GM18870 (cell line): ENCODE results near the gene SH3PXD2A.
A peak's percentile ranks its signal among the peaks of the same experiment; 100 is the strongest.

ENCODE experiments used
- ATAC-seq: cut with Tn5 transposase; IDR thresholded peaks from one replicate; pipeline ENCODE4 v1.9.1; 2021; ENCODE audit warnings: moderate library complexity; ENCODE audit not compliant: unreplicated experiment

SH3PXD2A gene

DNA sequence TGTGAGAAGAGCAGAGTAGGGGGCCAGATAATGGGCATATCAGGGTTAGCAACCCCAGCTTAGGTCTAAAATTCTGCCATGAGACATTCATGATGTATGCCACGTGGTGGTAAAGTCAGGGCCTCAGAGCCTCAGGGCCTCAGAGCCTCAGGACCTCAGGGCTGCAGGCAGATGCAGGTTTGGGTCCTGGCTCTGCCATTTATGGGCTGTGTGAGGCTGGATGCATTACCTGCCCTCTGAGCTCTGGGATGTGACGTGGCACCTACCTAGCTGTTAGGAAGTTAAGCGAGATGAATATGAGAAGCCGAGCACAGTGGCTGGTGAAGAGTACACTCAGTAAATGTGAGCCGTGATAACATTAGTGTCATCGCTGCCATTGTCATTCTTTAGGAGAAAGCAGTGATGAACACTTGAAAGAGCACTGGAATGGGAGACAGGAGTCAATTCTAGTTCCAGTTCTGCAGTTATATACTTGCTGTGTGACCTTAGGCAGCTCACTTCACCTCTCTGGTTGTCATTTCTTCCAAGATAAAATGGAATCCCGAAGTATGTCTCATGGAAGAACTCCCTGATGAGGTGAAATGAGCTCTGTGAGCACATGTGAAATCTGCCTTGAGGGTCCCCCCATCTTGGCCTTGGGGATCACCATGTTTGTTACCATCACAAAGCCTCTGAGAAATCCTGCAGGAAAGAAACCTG, 127.2 kb downstream of the SH3PXD2A start:
- ATAC-seq, result no peak

GRCh38 chr10:103727546-103727963, 127.8 kb downstream of the SH3PXD2A start:
- ATAC-seq, result no peak

DNA sequence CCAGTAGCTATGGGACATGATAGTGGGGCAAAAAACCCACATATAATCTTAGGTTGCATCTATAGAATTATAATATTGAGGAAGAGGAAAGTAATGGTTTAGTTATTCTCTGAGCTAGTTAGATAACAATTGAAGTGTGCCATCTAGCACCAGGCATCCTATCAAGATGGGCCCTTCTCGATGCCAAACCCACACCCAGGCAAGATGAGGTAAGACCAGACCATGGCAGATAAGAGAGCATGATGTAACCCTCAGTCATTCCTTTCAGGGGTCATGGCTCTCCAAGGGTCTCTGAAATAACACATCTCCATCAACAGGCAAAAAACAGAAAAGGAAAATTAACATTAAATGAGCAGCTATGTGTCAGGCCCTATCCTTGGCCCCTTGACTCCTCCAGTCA, 128.7 kb downstream of the SH3PXD2A start:
- ATAC-seq, result no peak

DNA sequence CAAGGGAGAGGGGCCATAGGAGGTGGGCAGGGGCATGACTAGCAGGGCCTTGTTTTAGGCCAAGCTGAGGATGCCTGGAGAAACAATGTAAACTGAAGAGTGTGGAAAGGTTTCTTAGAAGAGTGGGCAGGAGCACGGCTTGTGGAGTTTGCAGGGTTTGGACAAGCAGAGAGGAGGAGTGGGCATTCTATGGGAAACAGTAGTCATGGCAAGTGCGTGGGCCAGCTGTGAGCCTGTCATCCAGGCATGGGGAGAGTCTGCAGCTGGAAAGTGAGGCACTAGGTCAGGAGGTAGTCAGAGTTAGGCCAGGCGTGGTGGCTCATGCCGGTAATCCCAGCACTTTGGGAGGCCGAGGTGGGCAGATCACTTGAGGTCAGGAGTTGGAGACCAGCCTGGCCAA, 130.1 kb downstream of the SH3PXD2A start:
- ATAC-seq, result no peak

DNA sequence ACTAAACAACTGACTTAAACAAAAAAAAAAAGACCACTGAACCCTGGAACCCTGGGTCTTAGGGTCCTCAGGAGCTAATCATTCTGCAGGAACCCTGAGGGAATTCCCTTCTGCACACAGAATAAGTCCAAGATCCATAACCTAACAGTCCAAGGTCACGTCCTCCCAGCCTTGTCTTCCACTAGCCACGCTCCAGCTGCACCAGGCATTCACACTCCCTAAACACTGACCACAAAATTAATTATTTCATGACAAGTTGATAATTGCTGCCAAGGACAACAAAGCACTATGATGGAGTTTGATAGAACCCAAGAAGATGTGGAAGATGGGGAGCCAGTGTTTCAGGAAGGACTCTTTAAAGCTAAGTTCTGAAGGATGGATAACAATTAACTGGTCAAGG, 130.6 kb downstream of the SH3PXD2A start:
- no peak for ATAC-seq

- no peak for ATAC-seq
Observed at GRCh38 chr10:103724074-103724473, 131.3 kb downstream of the SH3PXD2A start.

GRCh38 chr10:103723557-103723956, 131.8 kb downstream of the SH3PXD2A start:
- no peak for ATAC-seq

GRCh38 chr10:103722632-103723031, 132.7 kb downstream of the SH3PXD2A start:
- no peak for ATAC-seq

DNA sequence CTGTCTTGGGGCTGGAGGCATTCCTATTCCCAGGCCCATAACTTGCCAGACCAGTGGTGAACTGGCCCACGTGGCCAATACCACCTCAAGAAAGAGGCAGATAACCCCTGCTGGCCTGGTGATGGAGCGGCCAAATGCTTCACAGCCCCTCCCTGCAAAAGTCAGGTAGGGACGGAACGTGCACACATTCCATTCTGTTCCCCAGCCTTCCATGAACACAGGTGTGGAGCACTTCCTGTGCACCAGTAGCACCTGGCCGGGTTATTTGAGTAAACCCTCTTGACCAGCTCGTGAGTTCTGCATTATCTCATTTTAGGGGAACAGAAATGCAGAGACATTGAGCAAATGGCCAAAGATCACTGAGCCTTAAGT, 134.4 kb downstream of the SH3PXD2A start:
- ATAC-seq, result no peak

DNA sequence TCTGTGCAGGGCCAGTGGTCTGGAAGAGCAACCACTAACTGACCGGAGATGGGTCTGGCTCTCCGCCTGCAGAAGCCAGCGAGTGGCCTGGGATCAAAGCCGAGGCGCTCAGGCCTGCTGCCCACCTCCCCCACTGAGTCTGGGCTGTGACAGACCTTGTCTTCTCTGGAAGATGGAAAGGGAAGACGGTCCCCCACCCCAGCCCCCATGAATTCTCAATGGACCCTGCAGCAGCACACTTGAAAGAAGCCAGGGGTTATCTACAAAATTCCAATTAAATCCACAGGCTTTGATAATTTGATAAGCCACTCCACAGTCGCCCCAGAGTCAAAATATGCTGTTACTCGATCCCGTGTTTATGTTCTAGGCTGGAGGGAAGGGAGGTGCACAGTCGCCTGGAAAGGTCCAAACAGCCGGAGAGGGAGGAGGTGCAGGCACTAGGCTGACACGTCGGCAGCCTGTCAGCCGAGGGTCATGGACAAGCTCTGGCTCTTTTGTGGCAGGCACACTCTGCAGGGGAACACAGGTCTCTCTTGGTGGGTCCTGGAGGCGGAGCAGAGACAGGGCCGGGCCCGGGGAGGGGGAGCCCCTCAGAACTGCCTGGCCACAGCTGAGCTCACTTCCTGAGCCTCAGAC, 134.9 kb downstream of the SH3PXD2A start:
- ATAC-seq, result no peak

- no peak for ATAC-seq
Observed at GRCh38 chr10:103719036-103719435, 136.3 kb downstream of the SH3PXD2A start.

- ATAC-seq, result no peak
Observed at GRCh38 chr10:103718247-103718620, 137.1 kb downstream of the SH3PXD2A start.

- ATAC-seq, result no peak
Observed at GRCh38 chr10:103717341-103718246, 137.8 kb downstream of the SH3PXD2A start.

DNA sequence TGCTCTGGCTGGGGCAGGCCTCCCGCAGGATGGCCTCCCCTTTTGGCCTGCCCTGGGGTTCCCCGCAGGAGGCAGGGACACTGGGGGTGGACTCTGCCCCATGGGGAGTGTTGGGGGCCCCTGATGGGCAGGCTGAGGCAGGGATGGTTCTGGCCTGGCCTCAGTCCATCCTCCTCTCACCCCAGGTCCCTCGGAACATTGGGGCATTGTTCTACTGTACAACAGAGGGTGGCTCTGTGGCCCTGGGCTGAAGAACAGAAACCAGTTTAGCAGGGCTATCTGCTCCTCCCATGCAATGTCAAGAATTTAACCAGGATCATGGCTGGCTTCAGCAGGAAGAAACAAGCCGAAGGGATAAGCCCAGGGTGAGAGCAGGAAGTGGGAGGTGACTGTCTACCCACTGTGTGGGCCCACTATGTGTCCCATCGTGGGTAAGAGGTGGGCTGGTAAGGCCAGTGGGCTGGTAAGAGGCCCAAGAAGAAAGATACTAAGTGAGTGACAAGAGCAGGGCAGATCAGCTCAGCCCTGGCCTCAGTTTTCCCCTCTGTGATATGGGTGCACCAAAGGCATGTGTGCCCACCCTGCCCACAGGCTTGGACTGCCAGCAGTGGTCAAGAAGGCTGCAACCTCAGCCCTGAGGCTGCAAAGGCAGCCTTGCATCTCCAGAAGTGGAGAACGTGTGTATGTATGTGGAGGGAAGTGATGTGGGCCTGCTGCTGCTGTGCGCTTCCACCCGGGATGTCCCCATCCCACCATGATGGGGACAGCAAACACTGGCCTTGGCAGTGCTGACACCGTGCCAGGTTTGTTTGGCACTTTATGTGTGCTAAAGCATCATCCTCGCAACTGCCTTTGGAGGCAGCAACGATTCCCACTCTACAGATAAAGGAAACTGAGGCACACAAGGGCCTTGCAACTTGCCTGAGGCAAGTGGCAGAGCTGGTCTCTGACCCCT, 138.9 kb downstream of the SH3PXD2A start:
- no peak for ATAC-seq

GRCh38 chr10:103715430-103715829, 139.9 kb downstream of the SH3PXD2A start:
- no peak for ATAC-seq

GRCh38 chr10:103714232-103714891, 141.0 kb downstream of the SH3PXD2A start:
- no peak for ATAC-seq

DNA sequence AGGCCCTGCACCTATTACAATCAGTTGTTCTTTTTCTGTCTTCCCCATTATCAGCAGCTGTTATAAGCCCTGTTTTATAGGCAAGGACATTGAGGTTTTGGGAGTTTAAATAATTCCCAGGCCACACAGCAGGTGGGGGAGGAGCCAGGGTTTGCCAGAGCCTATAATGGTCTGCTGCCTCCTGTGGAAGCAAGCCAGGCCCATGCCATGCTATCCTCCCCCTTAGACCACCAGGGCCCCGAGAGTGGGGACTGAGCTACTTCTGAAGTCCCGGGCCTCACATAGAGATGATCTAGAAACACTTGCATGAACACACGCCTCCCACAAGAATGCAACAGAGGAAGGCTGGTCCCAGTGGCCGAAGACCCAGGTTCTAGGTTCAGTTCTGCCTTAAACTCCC, 141.7 kb downstream of the SH3PXD2A start:
- no peak for ATAC-seq

DNA sequence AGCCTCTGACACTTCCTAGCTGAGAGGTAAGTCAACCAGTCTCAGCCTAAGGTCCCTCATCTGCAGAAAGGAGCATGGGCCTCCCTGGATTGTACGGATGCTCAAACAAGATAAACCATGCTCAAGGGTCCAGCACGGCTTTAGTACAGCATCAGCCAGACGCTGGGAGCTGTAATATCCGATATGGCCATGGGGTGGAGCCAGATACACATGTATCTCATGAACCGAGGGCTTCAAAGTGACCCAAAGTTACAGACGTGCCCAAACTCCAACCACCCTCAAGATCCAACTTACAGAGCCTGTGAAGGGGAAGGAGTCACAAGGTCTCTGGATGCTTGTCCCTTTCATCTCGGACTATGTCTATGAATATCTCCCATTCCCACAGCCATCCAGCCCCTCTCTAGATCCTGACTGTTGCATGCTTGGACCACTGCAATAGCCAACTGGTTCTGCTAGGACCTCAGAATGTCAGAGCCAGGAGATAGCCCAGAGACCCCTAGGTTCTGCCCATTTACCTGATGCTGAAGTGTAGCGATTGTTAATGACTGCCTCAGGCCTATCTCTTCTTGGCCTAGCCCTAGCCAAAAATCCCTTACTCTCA, 142.4 kb downstream of the SH3PXD2A start:
- ATAC-seq, result peak; percentile 67

DNA sequence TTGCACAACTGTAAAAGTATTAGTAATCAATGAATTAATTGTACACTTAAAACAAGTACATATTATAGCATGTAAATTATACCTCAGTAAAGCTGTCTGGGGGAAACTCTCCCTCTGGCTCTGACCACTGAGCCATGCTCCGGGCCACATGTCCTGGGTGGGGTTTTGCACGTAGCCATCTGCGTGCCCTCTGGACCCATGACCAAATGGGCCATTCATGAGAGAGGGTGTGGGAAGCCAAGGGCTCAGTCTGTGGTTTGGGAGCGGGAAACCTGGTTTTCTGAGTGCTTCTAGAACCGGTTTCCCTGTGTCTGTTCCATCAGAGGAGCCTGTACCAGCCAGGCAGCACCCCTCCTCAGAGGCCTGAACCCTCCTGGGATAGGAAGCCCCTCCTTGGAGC, 143.2 kb downstream of the SH3PXD2A start:
- ATAC-seq, result no peak
